ENCODE data around the gene CACNA2D4. TPM values are rescaled to one million over a fixed set of nuclear protein-coding genes. Genes with fewer than 3 reads are reported as not detected.

Gene CACNA2D4
- total RNA-seq, 1 donor from 2014 or later: not detected

- no peaks in the 10 kb centered on the region for H3K36me3 Mint-ChIP-seq (ENCODE audit: unreplicated experiment)
- H3K27ac Mint-ChIP-seq (ENCODE audit: unreplicated experiment): peak overlapping the region; percentile 41
- peaks cover 10% of the 10 kb centered on the region for H3K4me1 Mint-ChIP-seq (ENCODE audit: unreplicated experiment)
- no peak for DNase-seq (ENCODE audit: extremely low spot score, unreplicated experiment)
- peaks cover 24% of the 10 kb centered on the region for H3K27me3 Mint-ChIP-seq (ENCODE audit: unreplicated experiment)
- H3K9me3 Mint-ChIP-seq (ENCODE audit: unreplicated experiment): no peaks in the 10 kb centered on the region
- no peak for TF ChIP-seq CTCF (IDR thresholded peaks at IDR 0.05)
- no peak overlapping the region for H3K4me3 Mint-ChIP-seq (ENCODE audit: unreplicated experiment)
Observed at GRCh38 chr12:1811281-1811947, 107.0 kb downstream of the CACNA2D4 start.

GRCh38 chr12:1810931-1811280 lies 107.5 kb downstream of the CACNA2D4 start:
- peaks cover 19% of the 10 kb centered on the region for H3K27me3 Mint-ChIP-seq (ENCODE audit: unreplicated experiment)

GRCh38 chr12:1810201-1810930 lies 108.1 kb downstream of the CACNA2D4 start:
- no peak for TF ChIP-seq CTCF (IDR thresholded peaks at IDR 0.05)
- no peak overlapping the region for H3K4me3 Mint-ChIP-seq (ENCODE audit: unreplicated experiment)
- H3K4me1 Mint-ChIP-seq (ENCODE audit: unreplicated experiment): peaks cover 10% of the 10 kb centered on the region
- no peak for DNase-seq (ENCODE audit: extremely low spot score, unreplicated experiment)
- no peak overlapping the region for H3K27ac Mint-ChIP-seq (ENCODE audit: unreplicated experiment)
- no peaks in the 10 kb centered on the region for H3K9me3 Mint-ChIP-seq (ENCODE audit: unreplicated experiment)
- no peaks in the 10 kb centered on the region for H3K36me3 Mint-ChIP-seq (ENCODE audit: unreplicated experiment)
- H3K27me3 Mint-ChIP-seq (ENCODE audit: unreplicated experiment): peaks cover 14% of the 10 kb centered on the region

More at GRCh38 chr12:1810931-1811280, 107.5 kb downstream of the CACNA2D4 start:
- Mint-ChIP-seq H3K36me3 (ENCODE audit: unreplicated experiment) (no peaks in the 10 kb centered on the region), H3K9me3 (ENCODE audit: unreplicated experiment) (no peaks in the 10 kb centered on the region), H3K27ac (ENCODE audit: unreplicated experiment) (no peak overlapping the region), H3K4me3 (ENCODE audit: unreplicated experiment) (no peak overlapping the region), H3K4me1 (ENCODE audit: unreplicated experiment) (peaks cover 10% of the 10 kb centered on the region)
- no peak for TF ChIP-seq CTCF (IDR thresholded peaks at IDR 0.05)
- DNase-seq (ENCODE audit: extremely low spot score, unreplicated experiment): no peak

- TF ChIP-seq CTCF (IDR thresholded peaks at IDR 0.05): no peak
- DNase-seq (ENCODE audit: extremely low spot score, unreplicated experiment): no peak
- Mint-ChIP-seq H3K9me3 (ENCODE audit: unreplicated experiment) (no peaks in the 10 kb centered on the region), H3K27ac (ENCODE audit: unreplicated experiment) (no peak overlapping the region), H3K4me1 (ENCODE audit: unreplicated experiment) (peaks cover 11% of the 10 kb centered on the region), H3K27me3 (ENCODE audit: unreplicated experiment) (peaks cover 7% of the 10 kb centered on the region), H3K4me3 (ENCODE audit: unreplicated experiment) (no peak overlapping the region), H3K36me3 (ENCODE audit: unreplicated experiment) (no peaks in the 10 kb centered on the region)
Observed at GRCh38 chr12:1809591-1810190, 108.8 kb downstream of the CACNA2D4 start.

Measured in osteocyte (in vitro differentiated cells).